Upper lobe of left lung (tissue), 4 donors: ENCODE measurements around the gene VPS26C.

Experiments used
- EP300 ChIP-seq, 4 donors: sonication (generic); formaldehyde crosslinking; IDR thresholded peaks; one replicate each; pipeline ENCODE4 v1.5.1; 2017; ENCODE audit warnings: antibody characterized with exemption in 4 of 4, control low read depth in 2 of 4
- POLR2AphosphoS5 ChIP-seq, 2 donors: sonication (generic); formaldehyde crosslinking; IDR thresholded peaks; one replicate each; pipeline ENCODE4 v1.5.1; 2017; ENCODE audit warnings: antibody characterized with exemption in 2 of 2
- TF ChIP-seq, protein P1 (sequence below), 6 experiments: fragments of 450-650 bp in 4 of 6; fragments of 200-600 bp in 2 of 6; sonication (generic) in 2 of 6; IDR thresholded peaks; one replicate each; pipeline ENCODE4 v1.5.1; 2016 to 2019; ENCODE audit warnings: antibody characterized with exemption in 6 of 6

DNA sequence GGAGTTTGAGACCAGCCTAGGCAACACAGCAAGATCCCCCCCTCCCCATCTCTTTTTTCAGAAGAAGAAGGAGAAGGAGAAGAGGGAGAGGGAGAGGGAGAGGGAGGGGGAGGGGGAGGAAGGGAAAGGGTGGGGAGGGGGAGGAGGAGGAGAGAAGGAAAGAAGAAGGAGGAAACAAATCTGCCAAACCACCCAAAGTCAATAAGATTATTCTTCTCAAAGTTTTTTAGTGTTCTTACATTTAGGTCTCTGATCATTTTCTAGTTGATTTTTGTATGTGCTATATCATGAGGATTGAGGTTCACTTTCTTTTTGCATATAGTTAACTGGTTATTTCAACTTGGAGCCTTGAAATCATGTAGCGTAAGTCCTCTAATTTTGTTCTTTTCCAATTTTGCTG is 56.3 kb downstream of the VPS26C start:
- TF ChIP-seq EP300 (IDR thresholded peaks at IDR 0.05): no peak
- TF ChIP-seq, protein P1, sequence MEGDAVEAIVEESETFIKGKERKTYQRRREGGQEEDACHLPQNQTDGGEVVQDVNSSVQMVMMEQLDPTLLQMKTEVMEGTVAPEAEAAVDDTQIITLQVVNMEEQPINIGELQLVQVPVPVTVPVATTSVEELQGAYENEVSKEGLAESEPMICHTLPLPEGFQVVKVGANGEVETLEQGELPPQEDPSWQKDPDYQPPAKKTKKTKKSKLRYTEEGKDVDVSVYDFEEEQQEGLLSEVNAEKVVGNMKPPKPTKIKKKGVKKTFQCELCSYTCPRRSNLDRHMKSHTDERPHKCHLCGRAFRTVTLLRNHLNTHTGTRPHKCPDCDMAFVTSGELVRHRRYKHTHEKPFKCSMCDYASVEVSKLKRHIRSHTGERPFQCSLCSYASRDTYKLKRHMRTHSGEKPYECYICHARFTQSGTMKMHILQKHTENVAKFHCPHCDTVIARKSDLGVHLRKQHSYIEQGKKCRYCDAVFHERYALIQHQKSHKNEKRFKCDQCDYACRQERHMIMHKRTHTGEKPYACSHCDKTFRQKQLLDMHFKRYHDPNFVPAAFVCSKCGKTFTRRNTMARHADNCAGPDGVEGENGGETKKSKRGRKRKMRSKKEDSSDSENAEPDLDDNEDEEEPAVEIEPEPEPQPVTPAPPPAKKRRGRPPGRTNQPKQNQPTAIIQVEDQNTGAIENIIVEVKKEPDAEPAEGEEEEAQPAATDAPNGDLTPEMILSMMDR (IDR thresholded peaks at IDR 0.05): no peak
- TF ChIP-seq POLR2AphosphoS5 (IDR thresholded peaks at IDR 0.05): no peak
